GM18519 (cell line): ENCODE data around the gene MNT.
A peak's percentile ranks its signal among the peaks of the same experiment; 100 is the strongest.

Experiments used
- ATAC-seq: cut with Tn5 transposase; IDR thresholded peaks from one replicate; pipeline ENCODE4 v1.9.1; 2021; ENCODE audit warnings: mild to moderate bottlenecking, moderate library complexity; ENCODE audit not compliant: unreplicated experiment, low FRiP score

Gene MNT

DNA sequence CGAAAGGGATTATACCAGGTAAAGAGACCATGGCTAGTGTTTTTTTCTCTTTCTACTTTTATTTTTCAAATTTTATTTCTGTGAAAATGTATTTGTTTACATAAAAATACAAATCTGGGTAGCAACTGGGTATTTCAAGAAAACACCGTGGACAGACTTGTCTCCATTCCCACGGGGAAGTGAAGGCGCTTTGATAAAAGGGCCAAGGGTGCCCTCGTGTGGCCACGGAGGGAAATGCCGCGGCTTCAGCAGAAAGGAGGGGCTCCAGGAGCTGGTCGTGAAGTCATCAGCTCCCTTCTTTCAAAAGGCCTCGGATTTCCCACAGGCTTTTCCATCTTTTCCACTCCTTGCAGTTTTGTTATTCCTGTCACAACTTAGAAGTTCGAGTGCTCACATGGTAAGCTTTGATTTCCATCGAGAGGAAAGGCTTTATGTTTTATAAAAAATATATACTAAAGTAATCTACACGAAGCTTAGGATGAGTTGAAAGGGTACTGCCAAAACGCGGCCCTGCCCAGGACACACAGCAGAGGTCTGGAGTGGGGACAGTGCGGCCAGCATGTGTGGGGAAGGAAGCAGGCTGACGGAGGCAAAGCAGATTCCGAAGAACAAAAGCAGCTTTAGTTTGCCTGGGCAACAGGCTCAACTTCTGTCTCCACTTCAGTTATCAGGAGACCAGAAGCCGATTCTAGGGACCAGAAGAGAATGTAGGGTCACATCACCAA is 15.3 kb upstream of the MNT start:
- ATAC-seq = no peak

DNA sequence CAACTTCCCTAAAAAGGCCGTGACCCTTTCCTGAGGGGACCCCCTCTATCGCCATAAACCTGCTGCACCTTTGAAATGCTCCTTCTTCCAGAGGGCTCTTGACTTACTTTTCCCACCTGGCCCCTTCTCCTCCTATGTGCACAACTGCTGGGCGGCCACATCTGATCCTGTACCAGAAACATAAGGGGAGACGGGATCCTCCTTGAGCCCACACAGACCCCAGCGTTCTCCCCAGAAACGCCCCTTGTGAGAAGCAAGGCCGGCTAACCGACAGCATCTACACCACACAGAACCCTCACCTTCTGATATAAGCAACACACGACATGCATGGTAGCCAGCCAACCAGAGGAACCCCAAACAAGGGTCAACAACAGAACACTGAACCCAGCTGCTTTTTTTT is 14.2 kb upstream of the MNT start:
- no peak for ATAC-seq

DNA sequence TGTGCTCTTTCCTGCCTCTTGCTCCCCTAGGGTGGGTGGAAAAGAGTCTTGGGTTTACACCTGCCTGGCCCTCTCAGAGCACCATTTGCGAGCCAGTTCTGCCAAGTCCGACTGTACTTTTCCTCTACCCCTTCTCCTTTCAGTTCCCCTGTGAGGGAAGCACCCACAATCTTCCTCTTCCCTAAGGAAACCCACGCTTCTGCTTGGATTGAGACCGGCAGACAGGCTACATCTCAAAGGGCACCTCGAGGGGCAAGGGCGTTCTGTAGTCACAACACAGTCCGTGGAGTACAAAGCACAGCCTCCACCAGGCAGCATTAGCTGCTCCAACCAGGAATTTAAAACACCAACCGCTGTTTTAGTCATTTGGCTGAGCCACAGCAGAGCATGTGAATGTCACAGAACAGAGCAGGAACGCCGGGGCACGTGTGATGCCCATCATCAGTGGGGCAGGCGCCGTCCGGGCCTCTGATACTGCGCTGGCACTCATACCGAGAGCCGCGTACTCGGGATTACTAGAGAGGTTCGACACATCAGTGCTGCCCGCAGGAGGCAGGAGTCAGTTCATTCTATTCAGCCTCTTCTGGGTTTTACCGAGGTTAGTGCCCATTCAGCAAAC is 13.7 kb upstream of the MNT start:
- no peak for ATAC-seq

DNA sequence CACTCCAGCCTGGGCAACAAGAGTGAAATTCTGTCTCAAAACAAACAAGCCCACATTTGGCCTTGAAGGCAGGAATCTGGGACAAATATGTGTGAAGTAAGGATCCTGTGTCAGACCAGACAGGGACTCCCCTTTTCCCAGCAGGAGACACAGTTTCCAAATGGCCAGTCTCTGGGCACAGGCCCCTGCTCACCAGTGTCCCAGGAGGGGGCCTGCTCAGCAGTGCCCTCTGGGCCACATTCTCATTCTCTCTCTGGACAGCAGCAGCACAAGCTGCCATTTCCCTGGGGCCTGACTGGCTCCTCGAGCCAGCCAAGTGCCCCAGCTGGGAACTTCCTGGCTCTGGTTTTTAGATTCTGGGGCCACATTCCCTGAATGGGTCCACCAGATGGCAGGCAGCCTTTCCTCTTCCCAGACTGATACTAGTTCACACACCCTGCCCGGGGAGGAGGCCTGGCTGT is 11.7 kb upstream of the MNT start:
- no peak for ATAC-seq

DNA sequence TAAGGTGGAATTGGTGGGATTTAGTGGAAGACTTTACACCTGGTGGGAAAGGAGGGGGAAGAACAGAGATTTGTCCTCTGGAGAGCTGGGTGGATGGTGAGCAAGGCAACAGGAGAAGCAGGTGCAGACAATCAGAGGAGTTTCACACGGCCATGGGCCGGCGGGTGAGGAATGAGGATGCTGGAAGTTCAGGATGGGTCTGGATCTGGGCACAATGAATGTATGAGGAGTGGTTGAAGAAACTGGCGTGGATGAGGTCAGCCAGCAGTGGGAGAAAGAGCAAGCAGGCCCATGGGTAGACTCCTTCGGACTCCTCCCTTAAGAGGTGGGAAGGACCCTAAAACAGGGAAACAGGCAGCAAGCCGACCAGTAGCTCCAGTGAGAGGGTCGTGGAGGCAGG is 10.1 kb upstream of the MNT start:
- ATAC-seq = no peak

DNA sequence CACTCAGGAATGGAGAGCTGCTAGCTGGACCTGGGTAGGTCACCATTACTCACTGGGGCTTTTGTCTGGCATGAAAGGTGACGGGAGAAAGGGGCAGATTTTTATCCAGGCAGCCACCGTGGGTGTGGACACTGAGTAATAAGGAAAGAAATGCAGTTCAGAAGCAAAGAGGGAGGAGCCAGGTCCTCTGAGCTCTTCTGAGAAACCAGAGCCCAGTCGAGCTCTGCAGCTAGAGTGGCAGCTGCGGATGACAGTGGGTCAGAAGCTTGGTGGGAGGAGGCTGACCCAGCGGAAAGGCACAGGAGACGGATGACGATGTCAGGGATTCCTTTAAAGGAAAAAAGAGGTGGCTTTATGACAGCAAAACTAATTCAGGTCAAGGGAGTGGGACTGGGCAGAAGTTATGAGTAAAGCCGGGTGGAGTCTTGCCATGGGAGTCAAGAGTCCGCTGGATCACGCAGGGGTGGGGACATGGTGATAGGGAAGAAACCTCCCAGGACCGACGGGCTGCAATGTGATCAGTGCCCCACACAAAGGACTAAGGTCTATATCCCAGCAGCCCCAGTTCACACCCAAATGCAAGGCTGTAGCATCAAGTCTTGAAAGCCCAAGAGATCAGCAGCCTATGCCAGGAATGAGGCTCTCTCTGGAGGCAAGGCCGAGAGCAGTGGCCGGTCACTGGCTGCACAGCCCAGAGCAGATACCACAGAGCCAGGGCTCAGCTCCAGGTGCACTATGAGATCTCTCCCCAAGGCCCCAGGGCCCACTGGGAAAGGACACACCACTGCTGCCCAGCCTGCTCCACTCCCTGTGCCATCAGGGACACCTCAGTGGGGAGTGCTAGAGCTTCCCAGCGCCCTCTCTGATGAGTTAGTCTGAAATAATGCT is 6.3 kb upstream of the MNT start:
- no peak for ATAC-seq

DNA sequence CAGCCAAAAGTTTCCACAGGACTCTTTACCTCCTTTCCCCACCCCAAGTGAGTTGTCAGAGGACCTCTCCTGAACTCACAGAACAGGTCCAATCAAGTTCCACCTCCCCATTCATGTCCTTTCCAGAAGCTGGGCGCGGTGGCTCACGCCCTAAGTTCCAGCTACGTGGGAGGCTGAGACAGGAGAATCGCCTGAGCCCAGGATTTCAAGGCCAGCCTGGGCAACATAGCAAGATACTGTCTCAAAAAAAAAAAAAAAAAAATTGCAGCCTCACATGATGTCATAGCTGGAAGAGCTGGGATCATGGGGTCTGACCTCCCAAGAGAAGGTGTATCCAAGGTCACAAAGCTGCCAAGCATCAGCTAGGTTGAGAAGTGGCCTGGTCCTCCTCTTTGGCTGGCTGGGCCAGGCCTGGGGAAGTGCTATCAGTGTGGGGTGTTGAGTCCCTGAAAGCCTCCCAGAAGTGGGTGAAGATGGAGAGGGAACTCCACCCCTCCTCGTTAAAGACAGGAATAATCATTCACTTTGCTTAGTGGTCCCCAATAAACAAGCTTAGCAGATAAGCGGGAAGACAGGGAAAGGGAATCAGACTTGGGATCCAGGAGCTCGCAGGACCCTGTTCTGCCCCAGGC is 5.5 kb upstream of the MNT start:
- no peak for ATAC-seq

DNA sequence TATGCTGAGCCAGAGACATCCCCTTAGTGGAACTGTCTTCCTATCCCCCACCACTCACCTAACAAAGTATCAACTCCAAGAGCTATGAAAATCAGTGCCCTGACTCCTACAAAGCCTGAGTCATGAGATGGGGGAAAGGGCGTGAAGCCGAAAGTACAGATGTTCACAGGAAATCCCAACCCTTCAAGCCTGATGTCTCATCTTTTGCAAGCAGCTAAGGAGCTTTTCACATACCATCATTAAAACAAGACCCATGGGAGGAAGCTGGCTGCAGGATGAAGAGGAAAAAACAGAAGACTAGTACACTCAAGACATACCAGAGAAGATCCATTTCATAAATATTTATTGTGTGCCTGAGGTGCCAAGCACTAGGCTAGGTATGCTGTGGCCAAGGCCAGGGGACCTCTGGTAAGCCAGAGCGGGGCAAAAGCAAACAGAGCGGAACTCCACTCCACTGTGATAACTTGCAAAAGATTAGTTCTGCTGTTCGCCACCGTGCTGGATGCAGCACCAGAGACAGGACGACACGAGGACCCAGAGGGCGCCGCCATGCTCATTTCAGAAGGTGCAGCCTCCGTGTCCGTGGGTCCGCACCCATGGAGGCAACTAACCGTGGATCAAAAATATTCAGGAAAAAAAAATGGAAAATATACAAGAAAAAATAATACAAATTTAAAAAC is 4.5 kb upstream of the MNT start:
- no peak for ATAC-seq

DNA sequence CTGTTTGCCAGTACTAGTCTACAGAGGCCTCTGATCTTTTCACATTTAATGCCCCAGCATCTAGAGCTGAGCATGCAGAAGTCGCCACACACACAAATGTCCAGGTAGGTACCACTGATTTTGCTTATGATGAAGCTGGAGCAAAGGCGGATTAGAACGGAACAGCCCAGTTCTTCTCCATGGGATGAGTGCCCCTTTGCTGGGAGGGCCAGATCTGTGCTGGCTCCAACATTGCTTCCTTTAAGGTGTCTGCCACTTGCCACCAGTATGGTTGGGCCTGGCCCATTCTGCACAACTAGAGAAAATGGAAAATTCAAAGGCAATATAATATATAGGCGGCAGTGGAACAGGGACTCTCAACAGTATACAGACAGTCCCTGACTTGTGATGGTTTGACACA is 2.2 kb upstream of the MNT start:
- no peak for ATAC-seq

DNA sequence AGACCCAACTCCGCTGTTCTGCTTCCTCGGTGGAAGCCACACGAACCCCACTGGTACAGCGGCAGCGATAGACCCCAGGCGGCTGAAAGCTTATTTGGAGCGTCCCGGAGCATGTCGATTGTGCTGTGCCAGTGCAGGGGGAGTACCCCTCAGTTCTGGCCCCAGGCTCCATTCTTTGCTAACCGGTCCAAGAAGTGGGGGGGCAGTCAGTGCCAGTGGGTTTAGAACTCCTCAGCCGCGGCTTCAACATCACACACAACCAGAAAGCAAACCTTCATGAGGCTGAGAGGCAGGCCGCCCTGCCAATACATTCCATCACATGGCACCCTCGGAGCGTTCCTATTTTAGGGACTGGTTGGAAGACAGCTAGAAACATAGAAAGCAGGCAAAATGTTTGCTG is 1.7 kb upstream of the MNT start:
- no peak for ATAC-seq

DNA sequence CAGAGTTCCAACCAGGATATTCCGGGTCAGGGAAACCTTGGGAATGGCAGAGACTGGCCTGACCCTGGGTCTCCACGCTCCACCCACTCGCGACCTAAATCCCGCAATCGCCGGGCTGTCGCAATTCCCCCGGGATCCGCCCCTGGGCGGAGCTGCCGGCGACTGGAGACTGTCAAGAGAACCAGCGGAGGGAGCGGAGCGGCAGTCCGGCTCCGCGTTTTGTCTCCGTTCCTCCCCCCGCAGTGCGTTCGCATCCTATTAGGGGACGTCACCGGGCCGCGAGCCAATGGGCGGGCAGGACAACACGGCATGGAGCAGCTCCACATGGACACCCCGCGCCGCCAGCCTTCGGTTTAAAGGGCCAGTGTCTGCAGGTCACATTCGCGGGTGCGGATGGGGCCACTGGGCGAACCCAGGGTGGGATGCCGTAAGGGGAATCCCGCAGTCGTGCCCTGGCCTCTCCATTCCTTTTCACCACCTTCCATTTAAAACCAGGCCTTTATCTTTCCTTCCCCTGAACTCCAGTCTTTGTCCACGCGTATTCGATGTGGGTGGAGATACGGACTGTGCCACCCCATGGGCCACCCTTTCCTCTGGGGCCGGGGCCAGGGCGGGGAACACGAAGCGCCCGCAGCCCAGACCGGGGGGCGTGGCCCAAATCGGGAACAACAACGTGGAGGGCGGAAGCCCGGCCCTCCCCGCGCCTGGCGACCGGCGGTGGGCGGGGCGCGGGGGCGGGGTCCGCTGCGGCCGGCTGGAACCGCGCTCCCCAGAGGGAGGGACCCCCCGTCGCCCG is 764 bp upstream of the MNT start:
- ATAC-seq = peak; percentile 35

DNA sequence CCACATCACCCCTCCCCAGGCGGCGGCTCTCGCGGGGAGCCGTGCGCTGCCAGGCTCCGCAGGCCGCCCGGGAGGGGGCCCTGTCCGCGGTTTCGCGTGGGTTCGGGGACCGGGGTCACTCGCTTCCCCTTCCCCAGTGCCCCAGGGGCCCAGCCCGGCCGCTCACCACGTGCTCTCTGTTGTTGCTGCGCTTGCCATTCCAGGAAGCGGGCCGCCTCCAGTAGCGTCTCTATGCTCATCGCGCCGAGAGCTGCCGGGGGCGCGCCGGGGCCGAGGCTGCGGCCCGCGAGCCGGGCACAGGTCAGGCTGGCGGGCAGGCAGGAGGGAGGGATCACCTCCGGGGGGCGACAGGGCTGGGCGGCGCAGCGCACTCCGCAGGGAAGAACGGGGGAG is 390 bp downstream of the MNT start:
- no peak for ATAC-seq

DNA sequence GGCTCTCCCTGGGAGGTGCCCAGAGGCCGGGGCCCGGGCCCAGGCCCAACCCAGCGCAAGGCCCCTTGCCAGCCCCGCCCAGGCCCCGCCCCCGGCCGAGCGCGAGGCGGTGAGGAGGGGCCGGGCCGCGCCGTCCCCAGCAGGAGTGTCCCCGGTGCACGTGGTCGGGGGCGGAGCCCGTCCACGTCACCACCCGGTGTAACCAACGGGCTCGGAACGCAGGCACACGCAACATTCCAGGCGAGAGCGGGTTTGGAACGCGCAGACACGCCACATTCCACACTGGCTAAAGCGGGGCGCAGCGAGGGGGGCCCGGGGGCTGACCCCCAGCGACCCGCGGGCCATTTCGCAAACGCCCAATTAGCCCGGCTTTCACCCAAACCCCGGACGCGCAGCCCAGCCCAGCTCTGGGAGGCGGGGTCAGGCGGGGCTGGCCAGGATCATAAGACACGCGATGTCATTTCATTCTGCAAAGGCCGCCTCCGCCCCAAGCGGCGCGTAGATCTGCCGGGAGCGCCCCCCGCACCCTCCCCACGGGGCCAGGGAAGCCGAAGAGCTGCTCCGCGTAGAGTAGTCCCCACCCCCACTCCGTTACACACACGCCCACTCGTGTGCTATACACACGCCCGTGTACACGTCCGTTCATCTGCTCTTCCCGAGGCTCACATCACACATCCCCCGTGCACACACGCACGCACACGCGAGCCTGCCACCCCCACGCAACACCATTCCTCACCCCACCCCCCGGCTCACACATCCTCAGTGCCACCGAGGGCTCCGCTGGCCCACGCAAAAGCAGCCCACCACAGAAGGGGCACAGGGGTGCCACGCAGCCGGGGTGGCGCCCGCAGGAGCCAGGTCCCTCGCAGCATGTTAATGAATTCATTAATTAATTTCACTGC is 1.0 kb downstream of the MNT start:
- peak; percentile 29 for ATAC-seq

DNA sequence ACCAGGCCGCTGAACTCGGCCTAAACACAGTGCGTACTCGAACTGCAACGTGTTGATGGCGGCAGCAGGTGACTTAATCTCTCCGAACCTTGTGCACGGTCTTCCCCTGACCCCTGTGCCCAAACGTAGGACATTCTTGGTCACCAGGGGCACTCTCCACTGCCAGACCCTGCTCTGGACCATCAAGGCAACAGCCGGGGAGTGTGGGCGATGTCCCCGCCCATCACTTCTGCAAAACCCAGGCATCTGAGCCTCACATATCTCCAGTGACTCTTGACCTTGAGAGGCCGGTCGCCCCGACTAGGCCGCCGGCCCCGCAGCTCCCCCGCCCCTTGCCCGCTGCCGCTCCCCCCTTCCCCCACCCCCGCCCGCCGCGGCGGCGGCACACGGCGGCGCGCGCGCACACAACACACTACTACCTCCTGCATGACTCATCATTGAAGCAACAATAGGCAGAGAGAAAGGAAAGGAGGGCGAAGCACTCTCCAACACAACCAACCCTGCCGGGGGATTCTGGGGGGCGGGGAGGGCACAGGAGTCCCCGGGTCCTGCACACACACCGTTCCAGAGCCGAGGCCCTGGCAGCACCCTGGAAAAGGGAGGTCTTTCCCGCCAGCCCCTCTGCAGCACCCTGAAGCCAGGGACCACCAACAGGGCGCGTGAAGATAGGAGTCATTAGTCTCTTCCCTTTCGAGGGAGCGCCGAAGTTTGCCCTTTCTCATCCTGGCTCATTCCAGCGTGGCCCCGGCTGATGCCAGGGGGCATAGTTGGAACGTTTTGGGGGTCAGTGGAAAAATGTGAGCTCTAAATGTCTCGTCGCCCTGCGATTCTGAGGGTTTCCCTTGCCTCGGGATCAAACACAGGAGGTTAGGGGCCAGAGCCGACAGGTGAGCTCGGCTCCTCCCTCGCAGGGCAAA is 1.9 kb downstream of the MNT start:
- no peak for ATAC-seq

DNA sequence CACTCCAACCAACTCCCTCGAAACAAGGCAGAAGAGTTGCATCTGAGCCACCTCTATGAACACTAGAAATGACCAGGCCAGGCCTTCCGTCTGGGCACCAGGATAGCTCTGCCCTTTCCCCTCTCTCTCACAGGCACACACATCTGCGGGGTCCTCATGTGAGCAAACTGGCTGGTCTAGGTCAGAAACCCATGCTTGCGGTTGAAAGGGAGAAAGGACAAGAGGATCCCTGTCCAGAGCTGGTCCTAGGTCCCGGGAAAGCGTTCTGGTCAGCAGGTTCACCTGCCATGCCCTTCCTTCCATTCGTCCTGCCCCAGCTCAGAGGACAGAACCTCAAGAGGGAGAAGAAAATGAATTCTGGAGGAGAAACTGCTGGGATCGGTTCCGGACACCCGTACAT is 2.7 kb downstream of the MNT start:
- no peak for ATAC-seq

DNA sequence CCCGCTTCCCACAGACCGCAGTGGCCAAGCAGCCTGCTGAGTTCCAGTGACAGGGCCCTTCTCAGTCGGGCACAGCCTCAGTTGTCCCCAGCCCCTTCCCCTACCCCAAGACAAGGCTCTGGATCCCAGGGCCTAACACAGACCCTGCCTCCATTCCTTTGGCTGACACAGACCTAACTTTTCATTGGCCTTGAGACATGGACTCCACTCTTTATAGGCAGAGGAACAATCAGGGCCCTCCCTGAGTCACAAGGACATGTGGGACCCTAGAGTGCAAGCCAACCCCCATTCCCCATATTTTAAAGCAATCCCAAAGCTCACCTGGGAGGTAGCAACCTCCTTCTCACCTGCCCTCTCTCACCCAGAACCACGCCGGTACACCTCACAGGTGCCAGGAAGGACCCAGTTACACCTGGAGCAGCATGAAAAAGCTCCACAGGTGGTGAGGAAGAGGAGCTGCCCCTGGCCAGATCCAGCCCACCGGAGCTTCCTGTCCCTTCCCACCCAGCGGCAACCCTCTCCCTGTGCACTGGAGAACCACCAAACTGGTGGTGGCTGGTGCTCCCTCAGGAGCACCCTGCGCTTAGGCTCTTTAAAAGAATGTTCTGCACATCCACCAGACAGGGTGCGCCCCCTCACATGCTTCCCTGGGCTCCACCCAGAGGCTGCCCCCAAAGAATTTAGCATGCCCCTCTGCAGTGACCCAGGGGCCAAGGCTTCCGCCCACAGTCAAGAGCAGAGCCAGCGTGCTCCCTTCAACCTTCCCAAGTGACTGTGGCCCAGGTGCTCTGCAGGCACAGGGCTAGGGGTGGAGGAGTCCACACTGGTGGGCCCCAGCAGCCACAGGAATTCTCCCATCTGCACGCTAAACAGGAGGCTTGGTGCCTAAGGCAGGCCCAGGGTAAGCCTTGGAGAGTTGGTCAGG is 3.4 kb downstream of the MNT start:
- no peak for ATAC-seq
